ENCODE data around the gene LCN6. TPM values are rescaled to one million over a fixed set of nuclear protein-coding genes. Genes with fewer than 3 reads are reported as not detected.
A peak's percentile ranks its signal among the peaks of the same experiment; 100 is the strongest.

Gene LCN6
- total RNA-seq, 1 donor from 2014 or later, result not detected

GRCh38 chr9:136710543-136710942 lies 37.8 kb downstream of the LCN6 start:
- Histone ChIP-seq H3K4me2 (no peak overlapping the region), H3K9ac (no peak overlapping the region), H3K4me3 (no peak overlapping the region), H3K27ac (no peak overlapping the region), H3K27me3 (peaks cover 25% of the 10 kb centered on the region), H3F3A (ENCODE audit: low read depth) (peaks cover 9% of the 10 kb centered on the region), H4K20me1 (ENCODE audit: low read depth) (peaks cover 27% of the 10 kb centered on the region), H3K36me3 (no peaks in the 10 kb centered on the region), H3K79me2 (ENCODE audit: low read depth) (peaks cover 23% of the 10 kb centered on the region), H2AFZ (replicated peaks) (no peak overlapping the region), H3K4me1 (peaks cover 9% of the 10 kb centered on the region), H3K9me3 (ENCODE audit: low read depth) (no peaks in the 10 kb centered on the region)
- DNase-seq (ENCODE audit: low spot score), result no peak
- H3K27ac Mint-ChIP-seq, result no peak overlapping the region
- peaks cover 5% of the 10 kb centered on the region for H3K27me3 Mint-ChIP-seq (ENCODE audit: insufficient read depth, low read depth)
- H3K4me3 Mint-ChIP-seq, result peak overlapping the region; percentile 57
- H3K9me3 Mint-ChIP-seq, result no peaks in the 10 kb centered on the region
- TF ChIP-seq CTCF (IDR thresholded peaks at IDR 0.05) (no peak), EZH2phosphoT487 (IDR thresholded peaks at IDR 0.05) (no peak), EZH2 (IDR thresholded peaks at IDR 0.05) (no peak)
- H3K36me3 Mint-ChIP-seq, result peaks cover 1% of the 10 kb centered on the region
- H3K4me1 Mint-ChIP-seq, result peaks cover 13% of the 10 kb centered on the region

GRCh38 chr9:136709454-136710109 lies 38.7 kb downstream of the LCN6 start:
- peaks cover 11% of the 10 kb centered on the region for H3K4me1 Mint-ChIP-seq
- TF ChIP-seq EZH2 (IDR thresholded peaks at IDR 0.05) (no peak), EZH2phosphoT487 (IDR thresholded peaks at IDR 0.05) (no peak), CTCF (IDR thresholded peaks at IDR 0.05) (no peak)
- no peaks in the 10 kb centered on the region for H3K9me3 Mint-ChIP-seq
- no peaks in the 10 kb centered on the region for H3K9me3 ChIP-seq (ENCODE audit: low read depth)
- H2AFZ ChIP-seq (replicated peaks), result no peak overlapping the region
- H3K79me2 ChIP-seq (ENCODE audit: low read depth), result peaks cover 19% of the 10 kb centered on the region
- H3K4me1 ChIP-seq, result peaks cover 9% of the 10 kb centered on the region
- no peak overlapping the region for H3K4me2 ChIP-seq
- H3K27me3 Mint-ChIP-seq (ENCODE audit: insufficient read depth, low read depth), result peaks cover 8% of the 10 kb centered on the region
- no peak overlapping the region for H3K27ac Mint-ChIP-seq
- no peak overlapping the region for H3K4me3 ChIP-seq
- no peak overlapping the region for H3K9ac ChIP-seq
- no peak for DNase-seq (ENCODE audit: low spot score)
- H3K36me3 Mint-ChIP-seq, result peaks cover 1% of the 10 kb centered on the region
- no peaks in the 10 kb centered on the region for H3K36me3 ChIP-seq
- H3K4me3 Mint-ChIP-seq, result no peak overlapping the region
- peaks cover 18% of the 10 kb centered on the region for H4K20me1 ChIP-seq (ENCODE audit: low read depth)
- no peak overlapping the region for H3K27ac ChIP-seq
- H3F3A ChIP-seq (ENCODE audit: low read depth), result peaks cover 9% of the 10 kb centered on the region
- peaks cover 25% of the 10 kb centered on the region for H3K27me3 ChIP-seq

GRCh38 chr9:136707849-136708517 lies 40.3 kb downstream of the LCN6 start:
- Histone ChIP-seq H4K20me1 (ENCODE audit: low read depth) (peaks cover 2% of the 10 kb centered on the region), H3K27me3 (peaks cover 25% of the 10 kb centered on the region), H3F3A (ENCODE audit: low read depth) (peaks cover 5% of the 10 kb centered on the region), H3K4me3 (no peak overlapping the region), H2AFZ (replicated peaks) (no peak overlapping the region), H3K9ac (no peak overlapping the region), H3K4me2 (no peak overlapping the region), H3K36me3 (no peaks in the 10 kb centered on the region), H3K4me1 (peaks cover under 1% of the 10 kb centered on the region), H3K79me2 (ENCODE audit: low read depth) (peaks cover 3% of the 10 kb centered on the region), H3K27ac (no peak overlapping the region), H3K9me3 (ENCODE audit: low read depth) (no peaks in the 10 kb centered on the region)
- Mint-ChIP-seq H3K9me3 (no peaks in the 10 kb centered on the region), H3K27ac (no peak overlapping the region), H3K36me3 (peaks cover 1% of the 10 kb centered on the region), H3K27me3 (ENCODE audit: insufficient read depth, low read depth) (peaks cover 11% of the 10 kb centered on the region), H3K4me1 (peaks cover 11% of the 10 kb centered on the region), H3K4me3 (no peak overlapping the region)
- no peak for DNase-seq (ENCODE audit: low spot score)
- TF ChIP-seq CTCF (IDR thresholded peaks at IDR 0.05) (no peak), EZH2phosphoT487 (IDR thresholded peaks at IDR 0.05) (no peak), EZH2 (IDR thresholded peaks at IDR 0.05) (no peak)
